Muscle of back (tissue), 11 donors: ENCODE results near the gene SLC36A3. TPM values are rescaled to one million over a fixed set of nuclear protein-coding genes. Genes with fewer than 3 reads are reported as not detected.
A peak's percentile ranks its signal among the peaks of the same experiment; 100 is the strongest.
"Not testable (repeated sequence)": the region's sequence is repeated elsewhere in the genome, so short reads cannot be mapped to it uniquely, and the experiment has no call there.

Source experiments
- DNase-seq, 3 donors: peaks; one replicate each; pipeline versions ENCODE4 v3.0.0 to v3.0.0-alpha.2; 2013
- polyA plus RNA-seq, 10 donors: library from polyadenylated mRNA; unstranded; fragments of 120-200 nt; gene quantifications; one replicate each; pipeline ENCODE4 v1.2.1, GENCODE V29; 2013; ENCODE audit not compliant: insufficient read length in 10 of 10

Gene SLC36A3
- polyA plus RNA-seq, 10 donors: not detected

DNA sequence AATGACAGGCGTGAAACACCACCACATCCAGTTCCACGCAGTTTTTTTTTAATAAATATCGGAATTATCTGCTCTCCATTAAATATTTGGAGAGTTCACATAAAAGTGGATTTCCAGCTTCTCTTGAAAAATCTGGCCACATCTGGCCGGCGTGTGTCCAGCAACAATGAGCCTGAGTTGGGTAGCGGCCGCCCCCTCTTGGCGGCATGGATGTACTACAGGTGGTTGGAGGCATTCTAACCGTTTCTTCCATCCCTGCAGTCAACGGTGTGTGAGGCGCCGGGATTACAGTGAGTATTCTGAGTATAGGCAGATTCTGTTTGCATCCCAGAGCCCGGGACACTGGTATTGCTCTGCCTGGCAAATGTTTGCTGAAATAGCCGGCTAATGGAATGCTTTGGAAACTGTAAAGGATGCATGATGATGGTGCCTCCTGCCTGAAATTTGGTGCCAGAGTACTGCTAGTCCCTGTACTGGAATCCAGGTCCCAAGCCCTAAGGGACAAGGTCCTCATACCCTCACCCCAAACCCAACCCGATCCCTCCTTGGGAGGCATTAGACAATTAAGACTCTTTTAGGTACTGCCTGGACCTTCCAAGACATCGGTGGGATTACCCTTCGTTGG, 64.2 kb downstream of the SLC36A3 start:
- peak; percentile 70 to 85 (median 72) for DNase-seq

DNA sequence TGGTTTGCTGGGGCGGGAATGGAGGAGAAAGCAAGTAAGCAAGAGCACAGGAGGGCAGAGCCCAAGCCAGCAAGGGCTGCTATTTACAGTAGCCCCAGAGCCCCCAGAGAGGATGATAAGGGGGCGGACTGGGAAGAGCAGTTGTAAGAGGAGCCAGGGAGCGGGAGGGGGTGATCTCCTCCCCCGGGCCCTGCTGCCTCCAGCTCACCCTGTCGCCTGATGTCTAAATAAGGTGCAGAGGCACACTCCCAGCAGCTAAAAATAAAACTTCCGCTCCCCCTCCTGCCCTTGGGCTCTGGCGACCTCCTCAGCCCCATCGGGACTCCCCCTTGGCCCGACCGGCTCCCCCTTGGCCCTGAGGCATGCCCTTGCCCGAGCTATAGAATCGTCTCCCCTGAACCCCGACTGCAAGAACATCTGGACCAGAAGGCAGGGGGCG, 65.2 kb downstream of the SLC36A3 start:
- peak; percentile 47 to 61 (median 52) for DNase-seq

DNA sequence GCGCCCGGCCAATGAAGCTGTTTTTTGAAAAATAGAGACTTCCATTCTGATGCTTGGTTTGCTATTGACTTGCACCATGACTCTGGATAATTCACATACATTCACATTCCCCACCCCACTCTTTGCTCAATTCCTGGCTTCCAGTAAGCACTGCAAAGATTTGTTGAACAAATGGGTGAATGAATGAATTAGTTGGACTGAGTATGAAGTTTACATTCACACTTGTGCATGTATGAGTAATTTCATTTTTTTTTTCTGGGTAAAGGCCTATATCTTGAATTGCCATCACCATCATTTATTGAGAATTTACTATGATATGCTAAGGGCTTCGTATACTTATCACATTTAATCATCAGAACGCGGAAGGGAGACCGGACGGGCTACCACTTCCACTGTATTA, 65.9 kb downstream of the SLC36A3 start:
- no peak for DNase-seq

DNA sequence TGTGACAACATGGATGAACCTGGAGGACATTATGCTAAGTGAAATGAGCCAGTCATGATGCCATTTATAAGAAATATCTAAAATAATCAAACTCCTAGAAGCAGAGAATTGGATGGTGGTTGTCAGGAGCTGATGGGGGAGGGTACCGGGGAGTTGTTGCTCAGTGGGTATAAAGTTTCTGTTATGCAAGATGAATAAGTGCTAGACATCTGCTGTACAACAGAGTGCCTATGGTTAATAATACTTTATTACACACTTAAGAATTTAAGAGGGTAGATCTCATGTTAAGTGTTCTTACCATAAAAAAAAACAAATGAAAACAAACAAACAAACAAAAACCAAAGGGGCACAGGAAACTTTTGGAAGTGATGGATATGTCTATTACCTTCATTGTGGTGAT, 66.7 kb downstream of the SLC36A3 start:
- DNase-seq: no peak

DNA sequence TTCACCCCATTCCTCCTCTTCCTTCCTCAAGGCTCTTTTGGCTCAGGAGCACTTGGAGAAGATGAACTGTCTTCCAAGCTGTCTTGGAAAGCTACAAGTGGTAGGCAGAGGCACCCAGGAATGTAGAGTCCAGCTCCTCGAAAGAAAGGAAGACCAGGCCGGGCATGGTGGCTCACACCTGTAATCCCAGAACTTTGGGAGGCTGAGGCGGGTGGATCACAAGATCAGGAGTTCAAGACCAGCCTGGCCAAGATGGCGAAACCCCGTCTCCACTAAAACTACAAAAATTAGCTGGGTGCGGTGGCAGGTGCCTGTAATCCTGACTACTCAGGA, 68.4 kb downstream of the SLC36A3 start:
- not testable (repeated sequence) for DNase-seq

DNA sequence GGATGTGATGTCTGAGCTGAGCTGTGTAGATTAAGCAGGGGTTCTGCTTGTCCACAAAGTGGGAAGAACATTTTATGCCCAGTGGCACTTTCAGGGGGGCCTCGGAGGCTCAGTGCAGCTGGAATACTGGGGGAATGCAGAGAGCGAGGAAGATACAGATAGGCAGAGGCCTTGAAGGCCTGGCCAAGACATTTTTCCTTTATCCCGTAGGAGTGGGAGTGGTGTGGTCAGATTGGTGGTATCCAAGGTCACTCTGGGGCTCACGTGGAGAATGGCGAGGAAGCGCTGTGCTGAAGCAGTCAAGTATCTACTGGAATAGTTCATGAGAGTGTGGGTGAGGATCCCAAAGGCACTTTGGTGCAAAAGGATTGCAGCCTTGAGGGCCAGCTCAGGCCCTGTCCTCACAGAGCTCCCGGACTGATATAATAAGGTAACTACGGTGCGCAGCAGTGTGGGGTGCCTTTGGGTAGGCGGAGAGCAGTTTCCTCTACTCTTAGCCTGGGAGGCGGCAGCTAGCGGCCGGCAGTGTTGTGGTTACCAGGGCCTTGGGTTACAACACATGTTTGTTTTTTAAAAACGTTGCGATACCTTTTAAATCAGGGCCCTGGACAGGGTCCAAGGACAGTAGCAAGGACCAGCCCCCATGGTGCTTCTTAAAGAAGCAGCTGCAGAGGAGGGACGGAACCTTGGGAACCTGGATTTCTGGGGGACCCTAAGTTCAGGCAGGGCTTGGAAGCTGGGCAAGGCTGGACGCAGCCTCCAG, 68.9 kb downstream of the SLC36A3 start:
- DNase-seq: peak; percentile 29 to 75 (median 59)

DNA sequence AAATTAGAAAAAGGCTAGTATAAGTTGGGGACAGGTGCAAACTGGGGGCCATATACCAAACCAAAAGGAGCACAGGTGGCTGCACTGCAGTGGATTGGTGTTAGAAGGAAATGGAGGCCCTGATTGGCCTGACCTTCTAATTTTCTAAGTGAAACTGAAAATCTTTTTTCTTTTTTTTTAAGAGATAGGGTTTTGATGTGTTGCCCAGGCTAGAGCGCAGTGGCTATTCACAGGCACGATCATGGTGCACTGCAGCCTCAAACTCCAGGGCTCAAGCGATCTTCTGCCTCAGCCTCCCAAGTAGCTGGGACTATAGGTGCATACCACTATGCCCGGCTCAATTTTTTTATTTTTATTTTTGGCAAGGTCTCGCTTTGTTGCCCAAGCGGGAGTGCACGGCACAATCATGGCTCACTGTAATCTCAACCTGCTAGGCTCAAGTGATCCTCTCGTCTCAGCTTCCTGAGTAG, 69.9 kb downstream of the SLC36A3 start:
- no peak for DNase-seq

DNA sequence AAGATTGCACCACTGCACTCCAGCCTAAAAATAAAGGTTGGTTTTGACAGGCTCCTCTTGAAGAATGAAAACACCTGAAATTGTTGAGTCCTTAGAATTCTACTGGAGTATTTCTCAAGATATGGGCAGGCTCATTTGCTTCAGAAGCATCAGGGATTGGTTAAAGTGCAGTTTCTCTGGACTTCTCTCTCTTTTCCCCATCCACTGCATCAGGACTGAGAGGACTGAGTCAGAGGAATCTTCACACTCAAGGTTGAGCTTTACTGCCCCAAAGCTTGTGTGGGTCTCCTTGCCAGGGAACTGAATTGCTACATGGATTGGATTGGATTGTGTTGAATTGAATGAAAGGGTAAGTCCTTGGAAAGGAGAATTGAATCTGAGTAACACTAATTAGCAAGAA, 72.2 kb downstream of the SLC36A3 start:
- DNase-seq: no peak

DNA sequence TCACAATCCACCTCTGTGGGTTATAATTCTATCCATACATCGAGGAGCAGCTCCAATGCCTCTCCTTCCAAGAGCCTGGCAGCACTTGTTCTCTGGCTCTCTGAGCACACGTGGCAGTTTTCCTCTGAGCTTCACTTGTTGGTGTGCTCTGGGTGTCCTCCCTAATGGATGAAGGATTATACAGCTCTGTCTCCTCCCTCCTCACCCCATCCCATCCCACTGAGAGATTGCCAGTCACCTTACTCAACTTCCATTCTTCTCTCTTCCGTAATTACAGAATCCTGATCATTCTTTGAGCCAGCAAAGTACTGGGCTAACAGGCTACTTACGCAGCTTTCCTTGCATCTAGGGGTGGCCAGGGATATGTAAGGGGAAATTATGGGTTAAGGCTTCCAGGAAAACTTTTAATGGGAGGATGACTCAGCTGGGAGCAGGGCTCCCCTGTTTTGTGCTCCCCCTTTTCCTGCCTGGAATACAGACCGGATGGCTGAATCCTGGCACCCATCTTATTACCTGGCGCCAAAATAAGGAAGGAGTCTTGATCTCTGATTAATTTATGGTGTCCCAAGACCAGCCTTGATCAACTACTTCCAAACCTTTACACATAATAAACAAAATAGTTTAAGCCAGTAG, 73.4 kb downstream of the SLC36A3 start:
- no peak for DNase-seq

DNA sequence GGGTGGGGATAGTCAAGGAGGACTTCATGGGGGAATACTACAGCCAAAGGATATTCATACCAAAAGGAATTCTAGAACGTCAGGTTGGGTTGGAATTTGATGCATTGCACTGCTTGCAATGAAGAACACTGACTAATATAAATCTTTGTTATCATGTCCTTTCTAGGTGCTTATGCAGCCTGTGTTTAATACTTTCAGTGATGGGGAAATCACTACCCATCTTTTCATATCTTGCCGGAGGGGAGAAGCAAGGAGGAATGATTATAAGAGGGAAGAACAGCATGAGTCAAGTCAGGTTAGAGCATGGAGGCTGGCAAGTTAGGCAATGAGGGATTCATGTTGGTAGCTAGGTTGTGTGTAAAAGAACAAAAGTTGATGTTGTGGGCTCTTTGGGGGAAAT, 74.6 kb downstream of the SLC36A3 start:
- no peak for DNase-seq

DNA sequence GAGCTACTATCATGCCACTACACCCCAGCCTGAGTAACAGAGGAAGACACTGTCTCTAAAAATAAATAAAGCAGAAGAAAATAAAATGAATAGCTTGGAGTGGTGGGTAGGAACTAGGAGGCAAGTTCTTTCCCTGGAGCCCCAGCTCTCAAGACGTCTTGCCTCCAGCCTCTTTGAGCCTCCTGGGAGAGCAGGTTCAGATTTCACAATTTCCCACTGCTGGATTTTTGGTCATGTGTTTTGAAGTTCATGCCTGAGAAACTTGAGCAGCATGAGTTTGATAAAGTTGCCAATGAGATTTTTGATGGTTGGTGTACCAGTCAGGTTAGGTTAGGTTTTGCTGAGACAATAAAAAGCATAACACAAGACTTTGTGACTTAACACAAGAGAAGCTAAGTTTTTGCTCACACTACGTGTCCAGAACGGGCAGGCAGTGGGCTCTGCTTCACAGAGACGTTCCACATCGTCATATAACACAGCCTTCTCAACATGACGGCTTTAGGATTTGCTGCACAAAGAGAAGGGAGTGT, 75.6 kb downstream of the SLC36A3 start:
- no peak for DNase-seq

Other genes starting within 250 kb of the SLC36A3 start
- gene TNIP1, start 222.7 kb downstream of the SLC36A3 start, polyA plus RNA-seq: 100 to 1,000 TPM in 1 of 10 donors, 10 to 100 TPM in 9; 63.8 to 102 (median 81.3) TPM
- 100 to 1,000 TPM; 292 to 391 (median 361) TPM for gene ANXA6, start 146.0 kb downstream of the SLC36A3 start, polyA plus RNA-seq
- gene CCDC69, start 79.7 kb downstream of the SLC36A3 start, polyA plus RNA-seq: 100 to 1,000 TPM in 1 of 10 donors, 10 to 100 TPM in 9; 30.9 to 101 (median 75.1) TPM
- 10 to 100 TPM; 18.1 to 30.5 (median 21.6) TPM for gene GM2A, start 50.6 kb downstream of the SLC36A3 start, polyA plus RNA-seq
- gene SLC36A2, start 43.8 kb upstream of the SLC36A3 start, polyA plus RNA-seq: 1 to 10 TPM in 1 of 10 donors, under 1 TPM in 7, not detected in 2; 0.04 to 1.1 (median 0.15) TPM
- 10 to 100 TPM in 9 of 10 donors, 1 to 10 TPM in 1; 9.1 to 25.2 (median 17.7) TPM for gene SLC36A1, start 143.8 kb upstream of the SLC36A3 start, polyA plus RNA-seq